OCI-LY7 (cell line): ENCODE measurements around the gene SNCAIP.

Experiments used
- EZH2phosphoT487 ChIP-seq: fragments of 200-600 bp; sonication (generic); IDR thresholded peaks from 2 replicates; pipeline ENCODE4 v1.6.1; 2018; ENCODE audit warnings: low read depth, borderline replicate concordance, mild to moderate bottlenecking, mixed run types, antibody characterized with exemption, low read length, moderate library complexity, mixed read lengths
- TF ChIP-seq, protein P1 (sequence below): fragments of 200-600 bp; sonication (generic); conservative IDR thresholded peaks from 2 replicates; pipeline ENCODE4 v1.5.1; 2014; ENCODE audit warnings: mild to moderate bottlenecking, antibody characterized with exemption, low read length, moderate library complexity, mixed read lengths

DNA sequence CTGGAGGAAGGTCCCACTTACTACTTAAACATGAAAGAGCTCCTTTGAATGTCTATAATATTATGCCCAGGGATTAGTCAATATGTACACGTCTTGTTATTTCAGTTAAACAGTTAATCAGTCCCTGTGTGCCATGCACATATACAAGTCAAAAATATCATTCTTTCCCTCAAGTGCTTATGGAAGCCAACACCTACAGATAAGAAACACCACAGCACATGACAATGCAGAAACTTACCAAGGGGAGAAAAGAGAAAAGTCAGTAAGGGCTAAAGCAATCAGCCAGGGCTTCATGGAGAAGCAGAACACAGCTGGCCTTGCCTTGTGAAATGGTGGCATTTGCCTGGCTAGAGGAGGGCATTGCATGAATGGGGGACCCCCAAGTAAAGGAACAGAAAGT, 88.3 kb downstream of the SNCAIP start:
- TF ChIP-seq, protein P1, sequence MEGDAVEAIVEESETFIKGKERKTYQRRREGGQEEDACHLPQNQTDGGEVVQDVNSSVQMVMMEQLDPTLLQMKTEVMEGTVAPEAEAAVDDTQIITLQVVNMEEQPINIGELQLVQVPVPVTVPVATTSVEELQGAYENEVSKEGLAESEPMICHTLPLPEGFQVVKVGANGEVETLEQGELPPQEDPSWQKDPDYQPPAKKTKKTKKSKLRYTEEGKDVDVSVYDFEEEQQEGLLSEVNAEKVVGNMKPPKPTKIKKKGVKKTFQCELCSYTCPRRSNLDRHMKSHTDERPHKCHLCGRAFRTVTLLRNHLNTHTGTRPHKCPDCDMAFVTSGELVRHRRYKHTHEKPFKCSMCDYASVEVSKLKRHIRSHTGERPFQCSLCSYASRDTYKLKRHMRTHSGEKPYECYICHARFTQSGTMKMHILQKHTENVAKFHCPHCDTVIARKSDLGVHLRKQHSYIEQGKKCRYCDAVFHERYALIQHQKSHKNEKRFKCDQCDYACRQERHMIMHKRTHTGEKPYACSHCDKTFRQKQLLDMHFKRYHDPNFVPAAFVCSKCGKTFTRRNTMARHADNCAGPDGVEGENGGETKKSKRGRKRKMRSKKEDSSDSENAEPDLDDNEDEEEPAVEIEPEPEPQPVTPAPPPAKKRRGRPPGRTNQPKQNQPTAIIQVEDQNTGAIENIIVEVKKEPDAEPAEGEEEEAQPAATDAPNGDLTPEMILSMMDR = no peak
- TF ChIP-seq EZH2phosphoT487 = no peak
